WTC11 (cell line): ENCODE data around the gene CTNNA1. TPM values are rescaled to one million over a fixed set of nuclear protein-coding genes. Genes with fewer than 3 reads are reported as not detected.

Experiments
- ATAC-seq: fragments of 200-7000 bp; cut with Tn5 transposase; 2 replicates; pipeline ENCODE4 v1.10.0; 2021; ENCODE audit warnings: mild to moderate bottlenecking, moderate library complexity
- CTCF ChIA-PET: fragments of 300-600 bp; sonication (Branson Sonifier 250); formaldehyde crosslinking; loops from one replicate; lab custom pipeline; 2021; ENCODE audit warnings: antibody characterized with exemption; lab: Charles Lee
- POLR2A ChIA-PET: fragments of 350-600 bp; sonication (Branson Sonifier 250); formaldehyde crosslinking; loops from one replicate; lab custom pipeline; 2021; ENCODE audit warnings: antibody characterized with exemption; lab: Charles Lee
- DNase-seq: peaks from one replicate; pipeline ENCODE4 v3.0.0; 2021; ENCODE audit warnings: low spot score
- H3K27ac Mint-ChIP-seq: 2 replicates; pipeline ENCODE4 v1.8.0; 2021; ENCODE audit warnings: mixed read lengths
- H3K27me3 Mint-ChIP-seq: 2 replicates; pipeline ENCODE4 v1.8.0; 2021; ENCODE audit warnings: low read depth, mild to moderate bottlenecking, moderate library complexity, mixed read lengths
- H3K36me3 Mint-ChIP-seq: 2 replicates; pipeline ENCODE4 v1.8.0; 2021; ENCODE audit warnings: mixed read lengths
- H3K4me1 Mint-ChIP-seq: 2 replicates; pipeline ENCODE4 v1.8.0; 2022; ENCODE audit warnings: mixed read lengths
- H3K4me3 Mint-ChIP-seq: 2 replicates; pipeline ENCODE4 v1.8.0; 2021; ENCODE audit warnings: mild to moderate bottlenecking, moderate library complexity, mixed read lengths
- H3K9me3 Mint-ChIP-seq: 2 replicates; pipeline ENCODE4 v1.8.0; 2021; ENCODE audit warnings: mixed read lengths
- CBFB ChIP-seq: sonication (generic); formaldehyde crosslinking; IDR thresholded peaks from 2 replicates; pipeline ENCODE4 v1.8.1; 2022; ENCODE audit warnings: mild to moderate bottlenecking, low read depth, missing genetic modification reagents
- CREM ChIP-seq: sonication (generic); formaldehyde crosslinking; IDR thresholded peaks from 2 replicates; pipeline ENCODE4 v1.8.1; 2022; ENCODE audit warnings: mild to moderate bottlenecking, missing genetic modification reagents, moderate library complexity
- EMX1 ChIP-seq: fragments of 250-450 bp; sonication (Bioruptor Pico); IDR thresholded peaks from 2 replicates; pipeline ENCODE4 v1.8.0; 2021; ENCODE audit warnings: mild to moderate bottlenecking
- GABPB1 ChIP-seq: sonication (generic); formaldehyde crosslinking; IDR thresholded peaks from 2 replicates; pipeline ENCODE4 v1.8.1; 2023; ENCODE audit warnings: mild to moderate bottlenecking, missing genetic modification reagents
- GTF2I ChIP-seq: fragments of 250-450 bp; sonication (Bioruptor Pico); conservative IDR thresholded peaks from 2 replicates; pipeline ENCODE4 v1.4.0; 2021; ENCODE audit warnings: mild to moderate bottlenecking
- HMGA2 ChIP-seq: fragments of 250-450 bp; sonication (Bioruptor Pico); IDR thresholded peaks from 2 replicates; pipeline ENCODE4 v1.4.0; 2021; ENCODE audit warnings: mild to moderate bottlenecking, moderate library complexity
- OVOL2 ChIP-seq: fragments of 250-450 bp; sonication (Bioruptor Pico); IDR thresholded peaks from 2 replicates; pipeline ENCODE4 v1.9.0; 2021; ENCODE audit warnings: mild to moderate bottlenecking, borderline replicate concordance
- SOX15 ChIP-seq: fragments of 250-450 bp; sonication (Bioruptor Pico); IDR thresholded peaks from 2 replicates; pipeline ENCODE4 v1.9.0; 2021; ENCODE audit warnings: mild to moderate bottlenecking
- TP53 ChIP-seq: sonication (generic); formaldehyde crosslinking; IDR thresholded peaks from 2 replicates; pipeline ENCODE4 v1.8.1; 2023; ENCODE audit warnings: mild to moderate bottlenecking, missing genetic modification reagents
- ZNF121 ChIP-seq: sonication (generic); formaldehyde crosslinking; IDR thresholded peaks from 2 replicates; pipeline ENCODE4 v1.8.0; 2023; ENCODE audit warnings: missing genetic modification reagents
- ZNF671 ChIP-seq: fragments of 250-450 bp; sonication (Bioruptor Pico); IDR thresholded peaks from 2 replicates; pipeline ENCODE4 v1.8.0; 2021; ENCODE audit warnings: mild to moderate bottlenecking
- total RNA-seq: library from RNA; stranded (reverse); gene quantifications from 3 replicates; pipeline ENCODE4 v1.2.3, GENCODE V29; 2021
- TF ChIP-seq, protein P1 (sequence below): sonication (generic); formaldehyde crosslinking; IDR thresholded peaks from 2 replicates; pipeline ENCODE4 v1.8.1; 2023; ENCODE audit warnings: mild to moderate bottlenecking, missing genetic modification reagents, moderate library complexity
- TF ChIP-seq, protein P2 (sequence below): sonication (generic); formaldehyde crosslinking; IDR thresholded peaks from 2 replicates; pipeline ENCODE4 v1.8.0; 2023; ENCODE audit warnings: mild to moderate bottlenecking, missing genetic modification reagents
- TF ChIP-seq, protein P3 (sequence below): sonication (generic); formaldehyde crosslinking; IDR thresholded peaks from 2 replicates; pipeline ENCODE4 v1.8.1; 2023; ENCODE audit warnings: mild to moderate bottlenecking, missing genetic modification reagents
- TF ChIP-seq, protein P4 (sequence below): sonication (generic); formaldehyde crosslinking; conservative IDR thresholded peaks from 2 replicates; pipeline ENCODE4 v1.8.1; 2022; ENCODE audit warnings: mild to moderate bottlenecking, missing genetic modification reagents
- TF ChIP-seq, protein P5 (sequence below): sonication (generic); formaldehyde crosslinking; IDR thresholded peaks from 2 replicates; pipeline ENCODE4 v1.8.1; 2022; ENCODE audit warnings: low read depth, missing genetic modification reagents, borderline replicate concordance

CTNNA1 gene
- total RNA-seq, 1 experiment from 2014 or later, result 309 TPM

DNA sequence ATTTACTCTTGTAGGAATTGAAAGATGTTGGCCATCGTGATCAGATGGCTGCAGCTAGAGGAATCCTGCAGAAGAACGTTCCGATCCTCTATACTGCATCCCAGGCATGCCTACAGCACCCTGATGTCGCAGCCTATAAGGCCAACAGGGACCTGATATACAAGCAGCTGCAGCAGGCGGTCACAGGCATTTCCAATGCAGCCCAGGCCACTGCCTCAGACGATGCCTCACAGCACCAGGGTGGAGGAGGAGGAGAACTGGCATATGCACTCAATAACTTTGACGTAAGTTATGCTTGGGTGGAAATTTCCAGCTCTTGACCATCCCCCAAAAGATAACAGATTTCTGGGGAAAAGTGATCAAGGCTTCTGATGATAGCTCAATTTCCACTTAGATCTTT is 71.3 kb downstream of the CTNNA1 start (continued):
- no peak for TF ChIP-seq EMX1 (CRISPR knock-in tag)
- TF ChIP-seq OVOL2 (CRISPR knock-in tag), result no peak

DNA sequence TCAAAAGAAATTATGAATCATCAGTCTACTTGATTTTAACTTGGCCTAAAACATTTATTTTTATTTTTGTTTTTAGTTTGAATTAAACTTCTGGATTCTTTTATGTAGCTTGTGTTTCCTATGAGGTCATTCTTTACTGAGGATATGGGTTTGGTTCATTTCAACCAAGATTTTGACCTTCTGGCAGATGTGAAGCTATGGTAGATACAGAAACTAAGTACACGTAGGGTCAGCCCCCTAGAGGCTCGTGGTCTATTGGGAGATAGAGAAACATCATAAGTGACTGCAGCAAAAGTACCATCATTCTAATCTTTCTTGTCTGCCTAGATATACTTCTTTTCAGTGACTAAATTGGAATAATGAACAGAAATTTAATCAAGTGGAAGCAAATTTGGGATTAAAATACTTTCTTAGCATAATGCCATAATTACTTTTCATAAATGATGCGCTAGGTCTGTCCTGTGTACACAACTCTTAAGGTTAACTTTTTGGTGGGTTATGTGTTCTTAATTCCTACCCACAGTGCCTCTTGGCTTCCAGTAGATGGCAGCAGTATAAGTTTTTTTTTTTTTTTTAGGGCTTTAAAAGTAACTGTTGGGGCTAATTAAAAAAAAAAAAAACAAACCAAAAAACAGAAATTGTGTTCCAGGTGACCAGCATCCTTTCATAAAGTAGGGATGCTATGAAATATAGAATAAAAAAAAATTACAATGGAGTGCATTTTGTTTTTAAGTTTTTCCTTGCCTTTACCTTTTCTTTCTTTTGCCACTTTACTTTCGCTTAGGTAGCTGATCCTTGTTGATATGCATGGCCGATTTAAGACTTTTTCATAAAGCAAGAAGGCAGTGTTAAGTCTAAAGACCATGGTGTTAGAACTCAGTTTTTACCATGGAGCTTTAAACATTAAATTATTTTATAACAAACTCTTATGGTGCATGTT is 72.0 kb downstream of the CTNNA1 start:
- no peaks in the 10 kb centered on the region for H3K27me3 Mint-ChIP-seq
- DNase-seq (no peak), ATAC-seq (peak; percentile 63)
- TF ChIP-seq, protein P1, sequence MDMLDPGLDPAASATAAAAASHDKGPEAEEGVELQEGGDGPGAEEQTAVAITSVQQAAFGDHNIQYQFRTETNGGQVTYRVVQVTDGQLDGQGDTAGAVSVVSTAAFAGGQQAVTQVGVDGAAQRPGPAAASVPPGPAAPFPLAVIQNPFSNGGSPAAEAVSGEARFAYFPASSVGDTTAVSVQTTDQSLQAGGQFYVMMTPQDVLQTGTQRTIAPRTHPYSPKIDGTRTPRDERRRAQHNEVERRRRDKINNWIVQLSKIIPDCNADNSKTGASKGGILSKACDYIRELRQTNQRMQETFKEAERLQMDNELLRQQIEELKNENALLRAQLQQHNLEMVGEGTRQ (CRISPR knock-in tag), result no peak
- no peak for TF ChIP-seq CBFB (CRISPR knock-in tag)
- H3K27ac Mint-ChIP-seq, result no peak overlapping the region; the same call in 1 of the 2 replicates
- ChIA-PET CTCF (interaction anchor here (0.8 to 3.9 kb wide), 11 partner anchors 9 to 219 kb away, joined by 3 to 22 read pairs (median 4); no protein-coding TSS in a partner anchor), POLR2A (no interaction called here)
- peaks cover 31% of the 10 kb centered on the region for H3K36me3 Mint-ChIP-seq
- peaks cover 3% of the 10 kb centered on the region; the same call in 1 of the 2 replicates for H3K9me3 Mint-ChIP-seq
- peaks cover 28% of the 10 kb centered on the region for H3K4me1 Mint-ChIP-seq
- H3K4me3 Mint-ChIP-seq, result no peak overlapping the region

DNA sequence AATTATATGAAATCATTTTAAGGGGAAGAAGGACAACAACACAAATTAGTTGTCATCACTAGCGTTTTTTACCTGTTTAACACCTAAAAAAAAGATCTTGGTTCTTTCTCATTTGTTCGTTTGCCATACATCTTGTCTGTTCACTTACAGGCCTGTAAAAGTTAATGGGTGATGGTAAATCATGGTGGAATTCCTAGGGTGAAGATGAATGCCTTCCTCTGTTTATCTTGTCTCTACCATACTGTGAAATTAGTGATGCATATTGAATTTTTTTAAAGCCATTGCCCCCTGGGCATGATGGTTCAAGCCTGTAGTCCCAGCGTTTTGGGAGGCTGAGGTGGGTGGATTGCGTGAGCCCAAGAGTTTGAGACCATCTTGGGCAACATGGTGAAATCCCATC is 75.3 kb downstream of the CTNNA1 start:
- no peaks in the 10 kb centered on the region for H3K27me3 Mint-ChIP-seq
- ChIA-PET POLR2A (no interaction called here), CTCF (interaction anchor here (1.9 kb wide), 1 partner anchor 39 kb away, joined by 6 read pairs; no protein-coding TSS in a partner anchor)
- H3K27ac Mint-ChIP-seq, result peak overlapping the region; percentile 51
- peaks cover 58% of the 10 kb centered on the region for H3K4me1 Mint-ChIP-seq
- ATAC-seq (no peak), DNase-seq (no peak)
- peaks cover 3% of the 10 kb centered on the region; the same call in 1 of the 2 replicates for H3K9me3 Mint-ChIP-seq
- peaks cover 31% of the 10 kb centered on the region for H3K36me3 Mint-ChIP-seq
- TF ChIP-seq SOX15 (no peak), ZNF671 (CRISPR knock-in tag) (no peak), GABPB1 (CRISPR knock-in tag) (no peak), CREM (CRISPR knock-in tag) (no peak)
- TF ChIP-seq, all 79 proteins: peak for 0
- no peak overlapping the region for H3K4me3 Mint-ChIP-seq

DNA sequence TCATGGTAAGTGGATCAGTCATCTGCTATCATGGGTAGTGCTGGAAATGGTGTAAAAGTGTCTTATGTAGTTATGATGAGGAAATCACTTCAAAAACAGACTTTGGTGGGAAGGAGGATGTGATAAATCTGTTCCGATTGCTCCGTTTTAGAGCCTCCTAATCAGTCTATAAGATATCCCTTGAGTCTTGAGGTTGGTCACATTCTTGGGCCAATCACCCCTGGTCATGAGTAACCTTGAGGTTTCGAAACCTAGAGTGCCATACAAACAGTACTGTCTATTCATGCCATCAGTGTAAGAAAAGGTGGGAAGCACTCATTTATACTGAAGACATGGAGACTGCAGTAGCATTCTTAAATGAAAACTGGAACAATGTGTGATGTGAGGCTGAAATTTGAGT is 76.1 kb downstream of the CTNNA1 start:
- Mint-ChIP-seq H3K9me3 (peaks cover 3% of the 10 kb centered on the region; the same call in 1 of the 2 replicates), H3K36me3 (peaks cover 31% of the 10 kb centered on the region), H3K27ac (peak overlapping the region; percentile 60), H3K4me1 (peaks cover 66% of the 10 kb centered on the region), H3K4me3 (no peak overlapping the region), H3K27me3 (no peaks in the 10 kb centered on the region)
- no peak for DNase-seq
- TF ChIP-seq, protein P2, sequence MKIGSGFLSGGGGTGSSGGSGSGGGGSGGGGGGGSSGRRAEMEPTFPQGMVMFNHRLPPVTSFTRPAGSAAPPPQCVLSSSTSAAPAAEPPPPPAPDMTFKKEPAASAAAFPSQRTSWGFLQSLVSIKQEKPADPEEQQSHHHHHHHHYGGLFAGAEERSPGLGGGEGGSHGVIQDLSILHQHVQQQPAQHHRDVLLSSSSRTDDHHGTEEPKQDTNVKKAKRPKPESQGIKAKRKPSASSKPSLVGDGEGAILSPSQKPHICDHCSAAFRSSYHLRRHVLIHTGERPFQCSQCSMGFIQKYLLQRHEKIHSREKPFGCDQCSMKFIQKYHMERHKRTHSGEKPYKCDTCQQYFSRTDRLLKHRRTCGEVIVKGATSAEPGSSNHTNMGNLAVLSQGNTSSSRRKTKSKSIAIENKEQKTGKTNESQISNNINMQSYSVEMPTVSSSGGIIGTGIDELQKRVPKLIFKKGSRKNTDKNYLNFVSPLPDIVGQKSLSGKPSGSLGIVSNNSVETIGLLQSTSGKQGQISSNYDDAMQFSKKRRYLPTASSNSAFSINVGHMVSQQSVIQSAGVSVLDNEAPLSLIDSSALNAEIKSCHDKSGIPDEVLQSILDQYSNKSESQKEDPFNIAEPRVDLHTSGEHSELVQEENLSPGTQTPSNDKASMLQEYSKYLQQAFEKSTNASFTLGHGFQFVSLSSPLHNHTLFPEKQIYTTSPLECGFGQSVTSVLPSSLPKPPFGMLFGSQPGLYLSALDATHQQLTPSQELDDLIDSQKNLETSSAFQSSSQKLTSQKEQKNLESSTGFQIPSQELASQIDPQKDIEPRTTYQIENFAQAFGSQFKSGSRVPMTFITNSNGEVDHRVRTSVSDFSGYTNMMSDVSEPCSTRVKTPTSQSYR (CRISPR knock-in tag), result no peak
- TF ChIP-seq GTF2I (no peak), ZNF121 (CRISPR knock-in tag) (no peak), TP53 (CRISPR knock-in tag) (no peak), HMGA2 (CRISPR knock-in tag) (no peak)
- TF ChIP-seq, protein P3, sequence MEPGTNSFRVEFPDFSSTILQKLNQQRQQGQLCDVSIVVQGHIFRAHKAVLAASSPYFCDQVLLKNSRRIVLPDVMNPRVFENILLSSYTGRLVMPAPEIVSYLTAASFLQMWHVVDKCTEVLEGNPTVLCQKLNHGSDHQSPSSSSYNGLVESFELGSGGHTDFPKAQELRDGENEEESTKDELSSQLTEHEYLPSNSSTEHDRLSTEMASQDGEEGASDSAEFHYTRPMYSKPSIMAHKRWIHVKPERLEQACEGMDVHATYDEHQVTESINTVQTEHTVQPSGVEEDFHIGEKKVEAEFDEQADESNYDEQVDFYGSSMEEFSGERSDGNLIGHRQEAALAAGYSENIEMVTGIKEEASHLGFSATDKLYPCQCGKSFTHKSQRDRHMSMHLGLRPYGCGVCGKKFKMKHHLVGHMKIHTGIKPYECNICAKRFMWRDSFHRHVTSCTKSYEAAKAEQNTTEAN (CRISPR knock-in tag), result no peak
- TF ChIP-seq, protein P4, sequence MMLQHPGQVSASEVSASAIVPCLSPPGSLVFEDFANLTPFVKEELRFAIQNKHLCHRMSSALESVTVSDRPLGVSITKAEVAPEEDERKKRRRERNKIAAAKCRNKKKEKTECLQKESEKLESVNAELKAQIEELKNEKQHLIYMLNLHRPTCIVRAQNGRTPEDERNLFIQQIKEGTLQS (CRISPR knock-in tag), result no peak
- TF ChIP-seq, protein P5, sequence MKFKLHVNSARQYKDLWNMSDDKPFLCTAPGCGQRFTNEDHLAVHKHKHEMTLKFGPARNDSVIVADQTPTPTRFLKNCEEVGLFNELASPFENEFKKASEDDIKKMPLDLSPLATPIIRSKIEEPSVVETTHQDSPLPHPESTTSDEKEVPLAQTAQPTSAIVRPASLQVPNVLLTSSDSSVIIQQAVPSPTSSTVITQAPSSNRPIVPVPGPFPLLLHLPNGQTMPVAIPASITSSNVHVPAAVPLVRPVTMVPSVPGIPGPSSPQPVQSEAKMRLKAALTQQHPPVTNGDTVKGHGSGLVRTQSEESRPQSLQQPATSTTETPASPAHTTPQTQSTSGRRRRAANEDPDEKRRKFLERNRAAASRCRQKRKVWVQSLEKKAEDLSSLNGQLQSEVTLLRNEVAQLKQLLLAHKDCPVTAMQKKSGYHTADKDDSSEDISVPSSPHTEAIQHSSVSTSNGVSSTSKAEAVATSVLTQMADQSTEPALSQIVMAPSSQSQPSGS (CRISPR knock-in tag), result no peak
- ATAC-seq, result no peak
- ChIA-PET POLR2A (no interaction called here), CTCF (interaction anchor here (1.9 kb wide), 1 partner anchor 40 kb away, joined by 6 read pairs; no protein-coding TSS in a partner anchor)
